Adipocyte (in vitro differentiated cells): ENCODE results near the gene STUB1.
"Not testable (repeated sequence)": the region's sequence is repeated elsewhere in the genome, so short reads cannot be mapped to it uniquely, and the experiment has no call there.

Source experiments
- DNase-seq: peaks from one replicate; pipeline ENCODE4 v3.0.0-alpha.2; 2015; ENCODE audit warnings: low read depth
- H3K27me3 ChIP-seq: replicated peaks from 2 replicates; pipeline ENCODE4 v1.7.0; 2013; ENCODE audit warnings: mild to moderate bottlenecking, low read length, moderate library complexity; ENCODE audit not compliant: control insufficient read depth, insufficient read depth
- H3K36me3 ChIP-seq: 2 replicates; pipeline ENCODE4 v1.7.0; 2013; ENCODE audit warnings: low read length, mild to moderate bottlenecking, moderate library complexity; ENCODE audit not compliant: control insufficient read depth, insufficient read depth, severe bottlenecking
- H3K4me1 ChIP-seq: 2 replicates; pipeline ENCODE4 v1.7.0; 2013; ENCODE audit warnings: mild to moderate bottlenecking, low read length, moderate library complexity; ENCODE audit not compliant: control insufficient read depth, insufficient read depth
- H3K4me3 ChIP-seq: 2 replicates; pipeline ENCODE4 v1.7.0; 2013; ENCODE audit warnings: mild to moderate bottlenecking, low read length, moderate library complexity
- H3K9ac ChIP-seq: 2 replicates; pipeline ENCODE4 v1.7.0; 2013; ENCODE audit warnings: mild to moderate bottlenecking, low read length, moderate library complexity
- H3K9me3 ChIP-seq: 2 replicates; pipeline ENCODE4 v1.7.0; 2013; ENCODE audit warnings: mild to moderate bottlenecking, low read length, moderate library complexity; ENCODE audit not compliant: control insufficient read depth

Gene STUB1

DNA sequence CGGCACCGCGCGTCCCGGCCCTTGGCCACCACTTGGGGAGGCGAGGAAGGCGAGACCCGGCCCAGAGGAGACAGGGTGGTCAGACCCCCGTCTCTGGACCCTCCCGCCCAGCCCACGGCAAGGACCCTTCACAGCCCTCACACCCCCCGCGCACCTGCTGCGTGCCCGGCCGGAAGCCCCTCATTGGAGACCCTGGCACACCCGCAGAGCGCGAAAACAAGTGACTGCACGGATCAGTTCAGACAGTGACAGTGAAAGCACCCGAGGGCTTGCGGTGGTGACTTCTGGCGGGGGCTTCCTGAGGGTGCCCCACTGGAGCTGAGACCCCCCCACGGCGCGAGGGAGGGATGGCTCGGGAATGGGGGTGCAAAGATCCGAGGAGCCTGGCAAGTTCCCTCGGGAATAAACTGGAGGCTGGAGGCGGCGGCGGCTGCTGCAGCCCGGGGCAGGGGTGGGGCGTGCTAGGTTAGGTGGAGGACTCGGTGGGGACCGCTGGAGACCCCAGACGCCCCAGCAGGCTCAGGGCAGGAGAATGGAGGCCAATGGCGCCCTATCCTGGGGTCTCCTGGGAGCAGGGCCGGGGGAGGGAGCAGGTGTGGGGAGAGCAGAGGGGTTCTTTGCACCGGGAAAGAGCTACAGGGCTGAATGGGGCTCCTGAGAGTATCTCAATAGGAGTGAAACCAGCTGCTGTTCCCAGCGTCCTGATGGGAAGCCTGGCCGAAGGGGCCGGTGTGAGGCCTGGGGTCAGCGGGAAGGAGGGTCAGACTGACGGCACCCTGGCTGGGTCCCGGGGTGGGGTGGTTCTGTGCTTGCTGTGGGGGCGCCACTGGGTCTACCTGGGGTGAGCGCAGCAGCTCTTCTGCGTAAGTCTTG is 26.2 kb downstream of the STUB1 start:
- Histone ChIP-seq H3K36me3 (no peaks in the 10 kb centered on the region), H3K9me3 (no peaks in the 10 kb centered on the region), H3K4me1 (peaks cover 7% of the 10 kb centered on the region), H3K4me3 (no peak overlapping the region), H3K9ac (no peak overlapping the region), H3K27me3 (peaks cover 74% of the 10 kb centered on the region)
- DNase-seq, result no peak

DNA sequence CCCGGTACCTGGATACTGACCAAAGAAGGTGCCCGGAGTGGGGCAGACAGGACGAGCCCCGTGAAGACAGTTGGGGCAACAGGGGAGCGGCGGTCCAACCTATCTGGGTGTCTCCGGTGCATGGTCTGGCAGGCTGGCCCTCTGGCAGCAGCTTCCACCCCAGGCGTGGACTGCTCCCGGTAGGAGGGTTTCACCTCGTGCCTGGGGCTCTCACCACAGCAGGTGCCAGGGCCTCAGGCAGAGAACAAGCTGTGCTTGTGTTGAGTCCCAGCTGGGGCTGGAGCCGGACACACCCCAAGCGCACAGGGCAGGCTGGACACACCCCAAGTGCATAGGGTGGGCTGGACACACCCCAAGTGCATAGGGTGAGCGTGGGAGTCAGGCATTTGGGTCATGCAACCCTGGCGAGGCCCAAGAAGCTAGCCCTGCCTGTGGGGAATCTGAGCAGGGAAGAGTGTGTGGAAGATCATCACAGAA is 26.9 kb downstream of the STUB1 start:
- Histone ChIP-seq H3K36me3 (no peaks in the 10 kb centered on the region), H3K4me1 (peaks cover 9% of the 10 kb centered on the region), H3K9me3 (no peaks in the 10 kb centered on the region), H3K9ac (no peak overlapping the region), H3K27me3 (peaks cover 69% of the 10 kb centered on the region), H3K4me3 (no peak overlapping the region)
- no peak for DNase-seq

DNA sequence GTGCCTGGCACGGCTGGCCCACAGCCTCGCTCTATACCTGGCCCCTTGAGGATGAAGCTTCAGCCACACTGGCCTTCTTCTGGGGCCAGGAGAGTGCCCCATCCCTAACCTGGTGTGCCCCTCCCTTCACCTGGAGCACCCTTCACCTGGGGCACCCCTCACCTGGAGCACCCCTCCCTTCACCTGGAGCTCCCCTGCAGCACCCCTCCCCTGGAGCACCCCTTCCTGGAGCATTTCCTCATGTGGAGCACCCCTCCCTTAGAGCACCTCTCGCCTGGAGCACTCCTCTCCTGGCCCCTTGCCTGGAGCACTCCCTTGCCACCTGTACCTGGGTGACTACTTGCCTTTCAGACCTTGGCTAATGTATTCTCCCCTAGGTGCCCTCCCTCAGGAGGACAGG is 27.8 kb downstream of the STUB1 start:
- H3K27me3 ChIP-seq, result peaks cover 60% of the 10 kb centered on the region
- peaks cover 15% of the 10 kb centered on the region for H3K4me1 ChIP-seq

DNA sequence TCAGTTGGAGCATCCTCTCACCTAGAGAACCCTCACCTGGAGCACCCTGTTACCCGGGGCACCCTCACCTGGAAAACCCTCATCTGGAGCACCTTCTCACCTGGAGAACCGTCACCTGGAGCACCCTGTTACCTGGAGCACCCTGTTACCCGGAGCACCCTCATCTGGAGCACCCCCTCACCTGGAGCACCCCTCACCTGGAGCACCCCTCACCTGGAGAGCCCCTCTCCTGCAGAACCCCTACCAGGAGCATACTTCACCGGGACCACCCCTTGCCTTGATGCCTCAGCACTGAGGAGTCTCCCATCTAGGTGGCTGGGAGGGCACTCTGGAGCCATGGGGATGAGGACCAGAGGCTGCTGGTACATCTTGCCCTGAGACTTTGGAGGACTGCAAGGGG is 28.7 kb downstream of the STUB1 start:
- no peak for DNase-seq
- H3K4me1 ChIP-seq, result peaks cover 15% of the 10 kb centered on the region
- peaks cover 51% of the 10 kb centered on the region for H3K27me3 ChIP-seq
- no peak overlapping the region for H3K4me3 ChIP-seq
- H3K36me3 ChIP-seq, result no peaks in the 10 kb centered on the region
- no peak overlapping the region for H3K9ac ChIP-seq
- H3K9me3 ChIP-seq, result no peaks in the 10 kb centered on the region

More for the DNA sequence above, 27.8 kb downstream of the STUB1 start:
- no peak overlapping the region for H3K4me3 ChIP-seq
- no peaks in the 10 kb centered on the region for H3K36me3 ChIP-seq
- DNase-seq, result no peak
- no peak overlapping the region for H3K9ac ChIP-seq
- H3K9me3 ChIP-seq, result no peaks in the 10 kb centered on the region

DNA sequence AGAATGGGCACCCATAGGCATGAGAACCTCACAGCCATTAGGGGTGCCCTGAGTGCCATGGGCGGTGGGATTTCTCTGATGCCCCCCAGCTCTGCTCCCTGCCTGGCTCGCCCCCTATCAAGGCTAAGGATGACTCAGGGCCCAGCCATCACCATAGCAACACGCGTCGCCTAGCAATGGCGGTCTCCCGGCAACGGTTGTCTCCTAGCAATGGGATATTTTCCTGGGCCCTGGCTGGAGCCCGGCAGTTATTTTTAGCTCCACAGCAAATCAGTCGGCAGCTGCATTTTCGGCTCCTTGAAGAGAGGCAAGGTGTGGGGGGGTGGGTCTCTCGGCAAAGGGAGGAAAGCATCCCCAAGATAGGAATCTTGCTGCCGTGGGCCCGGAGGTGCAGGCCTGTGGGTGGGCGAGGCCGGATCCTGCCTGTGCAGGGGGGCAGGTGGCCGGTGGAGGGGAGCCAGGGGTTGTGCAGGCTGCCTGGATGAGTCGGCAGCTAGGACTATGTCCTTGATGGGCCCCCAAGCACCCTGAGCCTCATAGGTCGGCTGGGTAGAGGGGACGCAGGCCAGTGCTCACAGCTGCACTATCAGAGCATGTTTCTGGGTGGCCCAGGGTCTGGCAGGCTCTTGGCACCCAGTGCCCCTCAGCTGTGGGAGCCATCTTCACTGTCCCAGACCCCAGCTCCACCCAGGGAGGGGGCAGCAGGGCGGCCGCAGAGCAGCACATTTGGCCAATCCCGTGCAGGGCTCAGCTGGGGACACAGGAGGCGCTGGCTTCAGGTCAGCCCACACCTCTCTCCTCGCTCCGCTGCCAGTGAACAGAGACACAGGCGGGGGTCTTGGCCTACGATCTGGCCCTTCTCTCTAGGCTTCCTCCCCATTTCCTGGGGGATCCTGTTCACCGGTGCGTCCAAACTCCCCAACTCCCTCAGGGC is 29.6 kb downstream of the STUB1 start:
- Histone ChIP-seq H3K4me3 (no peak overlapping the region), H3K4me1 (peaks cover 20% of the 10 kb centered on the region), H3K36me3 (no peaks in the 10 kb centered on the region), H3K9ac (no peak overlapping the region), H3K27me3 (peaks cover 45% of the 10 kb centered on the region), H3K9me3 (no peaks in the 10 kb centered on the region)
- peak; percentile 52 for DNase-seq

DNA sequence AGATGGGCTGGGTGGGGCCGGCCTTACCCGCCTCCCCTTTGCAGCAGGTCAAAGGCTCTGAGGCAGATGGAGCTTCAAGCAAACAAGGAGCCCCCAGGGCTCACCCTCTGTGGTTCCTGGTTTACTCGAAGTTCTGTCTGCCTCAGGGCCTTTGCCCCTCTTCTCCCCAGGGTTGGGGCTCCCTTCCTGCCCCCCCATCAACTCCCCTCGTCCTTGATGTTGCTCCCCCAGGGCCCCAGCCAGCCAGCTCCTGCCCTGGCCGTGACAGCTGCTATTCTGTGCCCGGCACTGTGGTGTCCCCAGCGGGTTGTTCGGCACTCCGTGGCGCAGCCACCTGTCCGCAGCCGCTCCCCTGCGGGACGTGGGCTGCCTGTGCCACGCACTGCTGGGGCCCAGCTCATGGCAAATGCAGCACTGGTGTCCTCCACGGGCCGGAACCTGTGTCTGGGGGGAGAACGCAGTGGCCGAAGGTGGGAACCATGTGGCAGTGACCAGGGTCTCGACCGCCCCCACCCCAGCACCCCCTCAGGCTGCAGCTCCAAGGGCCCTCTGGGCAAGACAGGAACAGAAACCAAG is 30.4 kb downstream of the STUB1 start:
- H3K4me1 ChIP-seq, result peaks cover 20% of the 10 kb centered on the region
- peaks cover 44% of the 10 kb centered on the region for H3K27me3 ChIP-seq
- H3K36me3 ChIP-seq, result no peaks in the 10 kb centered on the region
- no peak overlapping the region for H3K9ac ChIP-seq
- no peak overlapping the region for H3K4me3 ChIP-seq
- DNase-seq, result no peak
- no peaks in the 10 kb centered on the region for H3K9me3 ChIP-seq

DNA sequence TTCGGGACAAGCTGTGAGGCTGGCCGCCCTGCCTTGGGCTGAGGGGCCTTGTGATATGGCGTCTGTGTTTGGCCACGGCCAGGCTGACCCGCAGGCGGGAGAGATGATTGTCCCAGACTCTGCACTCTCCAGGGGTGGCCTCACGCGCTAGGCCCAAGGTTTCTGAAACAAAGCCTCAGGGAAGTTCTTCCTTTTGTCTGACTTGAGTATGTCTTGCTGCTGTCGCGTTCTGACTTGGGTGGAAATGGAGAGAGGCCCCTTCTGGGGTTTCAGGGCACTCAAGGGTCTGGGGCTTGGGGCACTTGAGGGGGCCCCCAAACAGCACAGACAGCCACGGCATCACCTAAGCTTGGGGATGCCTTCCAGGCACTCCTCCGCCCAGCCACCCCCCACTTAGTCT is 30.9 kb downstream of the STUB1 start:
- Histone ChIP-seq H3K4me3 (no peak overlapping the region), H3K9me3 (no peaks in the 10 kb centered on the region), H3K9ac (no peak overlapping the region), H3K27me3 (peaks cover 44% of the 10 kb centered on the region), H3K36me3 (no peaks in the 10 kb centered on the region), H3K4me1 (peaks cover 24% of the 10 kb centered on the region)
- DNase-seq, result no peak

DNA sequence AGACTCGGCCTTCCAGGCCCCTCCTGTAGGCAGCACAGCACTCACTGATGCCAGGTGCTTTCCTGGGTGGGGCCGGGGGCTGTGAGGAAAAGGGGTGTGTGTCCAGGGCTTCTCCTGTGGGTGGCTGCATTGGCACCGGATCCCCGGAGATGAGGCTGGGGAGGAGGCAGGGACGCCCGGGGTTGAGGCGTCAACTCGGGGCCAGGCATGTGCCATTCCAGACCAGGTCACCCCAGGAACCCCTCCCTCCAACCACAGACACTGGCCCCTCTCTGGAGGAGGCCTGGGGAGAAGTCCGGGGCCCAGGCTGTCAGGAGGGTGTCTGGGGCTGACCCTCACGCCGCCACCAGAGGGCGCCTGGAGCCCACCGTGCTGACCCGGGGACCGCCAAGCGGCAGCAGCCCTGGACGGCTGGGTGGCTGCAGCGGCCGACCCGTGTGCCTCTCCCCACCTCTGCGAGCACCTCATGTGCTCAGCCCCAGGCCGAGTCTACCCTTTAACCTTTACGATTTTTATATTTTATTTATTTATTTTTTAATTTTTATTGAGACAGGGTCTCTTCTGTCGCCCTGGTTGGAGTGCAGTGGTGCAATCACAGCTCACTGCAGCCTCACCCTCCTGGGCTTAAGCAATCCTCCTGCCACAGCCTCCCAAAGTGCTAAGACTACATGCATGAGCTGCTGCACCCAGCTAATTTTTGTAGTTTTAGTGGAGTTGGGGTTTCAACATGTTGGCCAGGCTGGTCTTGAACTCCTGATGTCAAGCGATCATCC is 31.5 kb downstream of the STUB1 start:
- no peaks in the 10 kb centered on the region for H3K36me3 ChIP-seq
- peak; percentile 87 for DNase-seq
- no peaks in the 10 kb centered on the region for H3K9me3 ChIP-seq
- H3K4me3 ChIP-seq, result no peak overlapping the region
- H3K4me1 ChIP-seq, result peaks cover 29% of the 10 kb centered on the region
- H3K9ac ChIP-seq, result no peak overlapping the region
- peaks cover 43% of the 10 kb centered on the region for H3K27me3 ChIP-seq

DNA sequence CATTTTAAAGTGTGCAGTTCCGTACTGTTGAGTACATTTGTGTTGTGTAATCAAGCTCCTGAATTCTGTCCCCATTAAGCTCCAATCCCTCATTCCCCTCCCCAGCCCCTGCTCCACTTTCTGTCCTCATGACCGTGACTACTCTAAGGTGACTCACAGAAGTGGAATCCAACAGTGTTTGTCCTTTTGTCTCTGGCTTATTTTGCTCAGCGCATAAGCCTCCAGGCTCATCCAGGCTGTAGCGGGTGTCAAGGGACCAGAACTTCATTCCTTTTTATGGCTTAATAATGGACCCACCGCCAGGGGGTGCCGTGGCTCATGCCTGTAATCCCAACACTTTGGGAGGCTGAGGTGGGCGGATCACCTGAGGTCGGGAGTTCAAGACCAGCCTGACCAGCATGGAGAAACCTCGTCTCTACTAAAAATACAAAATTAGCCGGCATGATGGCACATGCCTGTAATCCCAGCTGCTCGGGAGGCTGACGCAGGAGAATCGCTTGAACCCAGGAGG is 32.6 kb downstream of the STUB1 start:
- not testable (repeated sequence) for H3K36me3 ChIP-seq, H3K4me3 ChIP-seq, H3K9me3 ChIP-seq
- Histone ChIP-seq H3K9ac (peak overlapping the region; percentile 39), H3K4me1 (peaks cover 29% of the 10 kb centered on the region), H3K27me3 (peaks cover 34% of the 10 kb centered on the region)
- peak; percentile 91 for DNase-seq

DNA sequence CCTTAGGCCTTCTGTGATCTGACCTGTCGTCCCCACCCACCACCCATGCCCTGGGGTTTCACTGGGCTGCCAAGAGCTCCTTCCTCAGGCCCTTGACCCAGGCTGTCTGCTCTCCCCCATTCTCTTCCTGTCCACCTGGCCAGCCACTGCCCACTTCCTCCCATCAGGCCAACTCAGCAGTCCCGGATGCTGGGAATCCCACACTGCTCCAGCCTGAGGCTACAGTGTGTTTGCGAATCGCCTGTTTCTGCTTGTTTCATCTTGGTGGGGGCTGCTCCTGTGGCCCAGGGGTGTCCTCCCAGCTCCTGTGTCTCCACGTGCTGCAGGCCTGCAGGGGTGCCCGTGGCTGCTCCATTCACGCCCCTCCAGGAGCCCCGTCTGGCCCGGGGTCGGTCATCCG is 33.9 kb downstream of the STUB1 start:
- Histone ChIP-seq H3K27me3 (peaks cover 21% of the 10 kb centered on the region), H3K4me1 (peaks cover 29% of the 10 kb centered on the region), H3K9me3 (no peaks in the 10 kb centered on the region), H3K36me3 (no peaks in the 10 kb centered on the region), H3K4me3 (no peak overlapping the region), H3K9ac (peak overlapping the region; percentile 42)
- no peak for DNase-seq
